CMK (cell line): ENCODE measurements around the gene TRIM3.

Experiments used
- DNase-seq: peaks from one replicate; pipeline ENCODE4 v3.0.0-alpha.2; 2010; ENCODE audit warnings: low read depth

The TRIM3 gene

GRCh38 chr11:6480299-6480914 is 6.7 kb upstream of the TRIM3 start:
- no peak for DNase-seq

GRCh38 chr11:6476571-6476970 is 2.8 kb upstream of the TRIM3 start:
- no peak for DNase-seq

GRCh38 chr11:6475936-6476335 is 2.2 kb upstream of the TRIM3 start:
- no peak for DNase-seq

- DNase-seq = no peak
These were observed 1.2 kb upstream of the TRIM3 start for GRCh38 chr11:6474806-6475500.

- no peak for DNase-seq
These were observed 662 bp upstream of the TRIM3 start for GRCh38 chr11:6474413-6474792.

GRCh38 chr11:6472934-6473333 is 807 bp downstream of the TRIM3 start:
- no peak for DNase-seq

GRCh38 chr11:6469599-6469998 is 4.1 kb downstream of the TRIM3 start:
- no peak for DNase-seq

- peak; percentile 92 for DNase-seq
These were observed 4.8 kb downstream of the TRIM3 start for GRCh38 chr11:6468712-6469495.

GRCh38 chr11:6459099-6459450 is 14.7 kb downstream of the TRIM3 start:
- no peak for DNase-seq

- no peak for DNase-seq
These were observed 15.2 kb downstream of the TRIM3 start for GRCh38 chr11:6458352-6459098.

- DNase-seq = no peak
These were observed 16.0 kb downstream of the TRIM3 start for GRCh38 chr11:6457581-6458320.

- no peak for DNase-seq
These were observed 17.2 kb downstream of the TRIM3 start for GRCh38 chr11:6456361-6457073.

- no peak for DNase-seq
These were observed 18.7 kb downstream of the TRIM3 start for GRCh38 chr11:6455070-6455469.

GRCh38 chr11:6453152-6453551 is 20.6 kb downstream of the TRIM3 start:
- DNase-seq = no peak

- no peak for DNase-seq
These were observed 21.5 kb downstream of the TRIM3 start for GRCh38 chr11:6452219-6452618.

- no peak for DNase-seq
These were observed 25.2 kb downstream of the TRIM3 start for GRCh38 chr11:6448574-6448973.

GRCh38 chr11:6443269-6444003 is 30.3 kb downstream of the TRIM3 start:
- peak; percentile 38 for DNase-seq

GRCh38 chr11:6442441-6442840 is 31.3 kb downstream of the TRIM3 start:
- no peak for DNase-seq

GRCh38 chr11:6440906-6441358 is 32.8 kb downstream of the TRIM3 start, which contains the start of gene HPX:
Gene HPX, minus strand, starts transcription at chr11:6440987. Its CDS starts 24 bp downstream, at chr11:6440963.
- DNase-seq = no peak

- peak; percentile 38 for DNase-seq
These were observed 34.7 kb downstream of the TRIM3 start for GRCh38 chr11:6438979-6439571.
